K562 (cell line): ENCODE results near the gene FTL. TPM values are rescaled to one million over a fixed set of nuclear protein-coding genes. Genes with fewer than 3 reads are reported as not detected.

Experiments
- ARNT ChIP-seq, 2 experiments: fragments of 450-650 bp; IDR thresholded peaks; 2 replicates each; pipeline ENCODE4 v1.6.1; 2016; ENCODE audit warnings: mild to moderate bottlenecking in 1 of 2
- ATF6 ChIP-seq: sonication (generic); formaldehyde crosslinking; IDR thresholded peaks from 2 replicates; pipeline ENCODE4 v1.4.0; 2020; ENCODE audit warnings: mild to moderate bottlenecking, missing genetic modification reagents
- ELF1 ChIP-seq: fragments of 200-800 bp; sonication (Bioruptor generic); IDR thresholded peaks from 2 replicates; pipeline ENCODE4 v1.6.1; 2016; ENCODE audit warnings: missing genetic modification characterization, missing compliant biosample characterization
- ELF2 ChIP-seq: fragments of 250-450 bp; sonication (Bioruptor Pico); IDR thresholded peaks from 2 replicates; pipeline ENCODE4 v1.5.0; 2021; ENCODE audit warnings: mild to moderate bottlenecking
- ELK1 ChIP-seq: sonication (generic); formaldehyde crosslinking; IDR thresholded peaks from 2 replicates; pipeline ENCODE4 v1.8.1; 2022; ENCODE audit warnings: missing genetic modification reagents
- HLTF ChIP-seq: fragments of 450-650 bp; IDR thresholded peaks from 2 replicates; pipeline ENCODE4 v1.6.1; 2016
- ID3 ChIP-seq, 2 experiments: fragments of 250-450 bp in 1 of 2; fragments of 450-650 bp in 1 of 2; sonication (Bioruptor Pico) in 1 of 2; IDR thresholded peaks; 2 replicates each; pipeline versions ENCODE4 v1.6.1 to v1.8.0; 2016 to 2021; ENCODE audit warnings: mild to moderate bottlenecking in 2 of 2, moderate library complexity in 2 of 2, missing compliant biosample characterization in 1 of 2, missing genetic modification characterization in 1 of 2
- MLLT1 ChIP-seq, 2 experiments: fragments of 450-650 bp; IDR thresholded peaks; 2 replicates each; pipeline ENCODE4 v1.6.1; 2016
- MTA3 ChIP-seq: fragments of 450-650 bp; formaldehyde crosslinking; IDR thresholded peaks from 2 replicates; pipeline ENCODE4 v1.6.1; 2017; ENCODE audit warnings: mild to moderate bottlenecking, borderline replicate concordance
- MYC ChIP-seq, 2 experiments: fragments of 250-450 bp in 1 of 2; sonication (Bioruptor Pico) in 1 of 2; IDR thresholded peaks; 2 replicates each; pipeline versions ENCODE4 v1.5.1 to v1.6.1; 2012 to 2021; ENCODE audit warnings: low read depth in 2 of 2, borderline replicate concordance in 1 of 2, improper control_type of control experiment in 1 of 2, low read length in 1 of 2, mild to moderate bottlenecking in 1 of 2, moderate library complexity in 1 of 2
- MYNN ChIP-seq, 2 experiments: sonication (generic); formaldehyde crosslinking in 1 of 2; IDR thresholded peaks; 2 replicates each; pipeline versions ENCODE4 v1.5.0 to v1.6.1; 2016 to 2020; ENCODE audit warnings: antibody characterized with exemption in 1 of 2, missing genetic modification reagents in 1 of 2
- SPI1 ChIP-seq: IDR thresholded peaks from 2 replicates; pipeline ENCODE4 v1.6.1; 2011; ENCODE audit warnings: low read depth, low read length, control low read depth, borderline replicate concordance
- TCF15 ChIP-seq: fragments of 250-450 bp; sonication (Bioruptor Pico); IDR thresholded peaks from 2 replicates; pipeline ENCODE4 v1.8.0; 2022; ENCODE audit warnings: moderate library complexity, mild to moderate bottlenecking, inconsistent platforms
- ZNF561 ChIP-seq: fragments of 450-650 bp; formaldehyde crosslinking; conservative IDR thresholded peaks from 2 replicates; pipeline ENCODE4 v1.4.0; 2020; ENCODE audit warnings: mild to moderate bottlenecking, moderate library complexity
- ZNF592 ChIP-seq: fragments of 450-650 bp; IDR thresholded peaks from 2 replicates; pipeline ENCODE4 v1.6.1; 2017; ENCODE audit warnings: antibody characterized with exemption, mild to moderate bottlenecking
- polyA plus RNA-seq, 8 experiments: library from polyadenylated mRNA; depleted of rRNA in 4 of 8; stranded (reverse) in 5 of 8; unstranded in 3 of 8; fragments of >200 nt; fragmentation: Nextera tagmentation in 2 of 8; fragmentation: Illumina TruSeq in 1 of 8; extraction: Ambion mirVana in 2 of 8; extraction: Trizol in 1 of 8; gene quantifications; 2 replicates each; pipeline versions ENCODE4 v1.2.1 to v1.2.3, GENCODE V29; 2011 to 2014; ENCODE audit warnings: inconsistent platforms in 1 of 8, missing spikeins in 1 of 8
- total RNA-seq, 7 experiments: library from RNA; depleted of rRNA in 6 of 7; stranded (reverse); fragments of >200 nt in 6 of 7; fragmentation: Illumina TruSeq in 2 of 7; extraction: Trizol in 2 of 7; gene quantifications; 2 replicates each; pipeline versions ENCODE4 v1.2.1 to v1.2.3, GENCODE V29; 2011 to 2021; ENCODE audit warnings: low replicate concordance in 1 of 7

FTL gene
- total and polyA plus RNA-seq, 9 of the 15 experiments (the other 6 are each of a cell fraction or from before 2014, with no cell fraction given), result 1,231 to 27,415 (median 3,965) TPM

- TF ChIP-seq MLLT1 (IDR thresholded peaks at IDR 0.05) (peak; percentile 49 to 52; a peak in 1 of 4 replicates), MTA3 (peak; percentile 94; the same call in 1 of the 2 replicates), ZNF592 (peak; percentile 95), MYNN (IDR thresholded peaks at IDR 0.05) (0 out of 2 replicates have a peak, but pooled peaks have one; percentile 69), MYNN (CRISPR knock-in tag; IDR thresholded peaks at IDR 0.05) (no peak), ELF2 (CRISPR knock-in tag) (peak; percentile 79), ELK1 (CRISPR knock-in tag) (no peak), SPI1 (peak; percentile 94), ZNF561 (CRISPR knock-in tag) (no peak), ID3 (CRISPR knock-in tag; IDR thresholded peaks at IDR 0.05) (no peak), ID3 (tag; IDR thresholded peaks at IDR 0.05) (peak; percentile 56; the same call in 1 of the 2 replicates), HLTF (no peak), TCF15 (0 out of 2 replicates have a peak, but pooled peaks have one; percentile 8), ELF1 (tag) (peak; percentile 72), ATF6 (CRISPR knock-in tag) (0 out of 2 replicates have a peak, but pooled peaks have one; percentile 64), MYC (IDR thresholded peaks at IDR 0.05; ENCODE audit: low read depth, low read length) (peak; percentile 78), MYC (CRISPR knock-in tag; IDR thresholded peaks at IDR 0.05; ENCODE audit: borderline replicate concordance, low read depth) (peak; percentile 18; the same call in 1 of the 2 replicates), ARNT (IDR thresholded peaks at IDR 0.05) (peak in 1 of 2 experiments; percentile 44; a peak in 1 of 4 replicates)
These were observed 2.9 kb upstream of the FTL start (continued) for GRCh38 chr19:48962029-48962848.
